HTERT RPE-1 (cell line): ENCODE measurements around the gene ARAP1.

Experiments
- in situ Hi-C: fragments of 300-500 bp; cut with MboI; formaldehyde crosslinking; loops from 4 replicates; pipeline ENCODE4 v1.14.3; 2020; ENCODE audit warnings: low sequenced_read_pairs

ARAP1 gene

DNA sequence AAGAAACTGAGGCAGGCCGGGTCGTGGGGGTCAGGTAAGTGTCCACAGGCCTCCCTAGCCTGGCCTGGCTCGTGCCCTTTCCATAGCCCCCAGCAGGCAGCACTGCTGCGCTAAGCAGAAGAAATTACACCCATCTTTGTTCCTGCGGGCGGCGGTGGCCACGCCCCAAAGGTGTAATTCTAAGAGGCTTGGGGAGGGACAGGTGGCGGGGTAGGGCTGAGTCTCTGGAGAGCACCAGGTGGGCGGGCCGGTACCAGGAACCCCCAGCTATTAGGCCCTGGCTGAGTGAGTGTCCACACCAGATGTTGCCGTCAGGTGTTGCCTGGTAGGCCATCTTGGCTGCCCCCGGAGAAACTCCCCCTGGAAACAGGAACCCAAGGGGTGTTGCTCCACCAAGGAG lies 12.3 kb upstream of the ARAP1 start:
- in situ Hi-C loops = no loop called here

DNA sequence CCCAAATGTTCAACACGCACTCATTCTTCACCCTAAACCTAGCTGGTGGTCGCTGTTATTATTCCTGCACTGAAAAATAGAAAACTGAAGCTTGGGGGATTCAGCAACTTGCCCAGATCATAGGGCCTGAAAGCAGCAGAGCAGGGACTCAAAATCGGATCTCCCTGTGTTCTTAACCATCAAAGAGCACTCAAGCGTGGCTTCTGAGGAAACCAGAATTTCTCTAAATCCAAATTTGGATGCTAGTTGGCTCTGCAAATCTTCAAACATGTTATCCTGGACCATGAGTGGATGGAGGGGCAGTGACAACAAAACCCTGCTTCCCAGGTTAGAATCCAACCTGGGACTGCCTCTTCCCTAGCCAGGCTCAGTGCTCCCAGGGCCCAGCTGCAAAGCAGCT lies 11.6 kb upstream of the ARAP1 start:
- in situ Hi-C loops = no loop called here

DNA sequence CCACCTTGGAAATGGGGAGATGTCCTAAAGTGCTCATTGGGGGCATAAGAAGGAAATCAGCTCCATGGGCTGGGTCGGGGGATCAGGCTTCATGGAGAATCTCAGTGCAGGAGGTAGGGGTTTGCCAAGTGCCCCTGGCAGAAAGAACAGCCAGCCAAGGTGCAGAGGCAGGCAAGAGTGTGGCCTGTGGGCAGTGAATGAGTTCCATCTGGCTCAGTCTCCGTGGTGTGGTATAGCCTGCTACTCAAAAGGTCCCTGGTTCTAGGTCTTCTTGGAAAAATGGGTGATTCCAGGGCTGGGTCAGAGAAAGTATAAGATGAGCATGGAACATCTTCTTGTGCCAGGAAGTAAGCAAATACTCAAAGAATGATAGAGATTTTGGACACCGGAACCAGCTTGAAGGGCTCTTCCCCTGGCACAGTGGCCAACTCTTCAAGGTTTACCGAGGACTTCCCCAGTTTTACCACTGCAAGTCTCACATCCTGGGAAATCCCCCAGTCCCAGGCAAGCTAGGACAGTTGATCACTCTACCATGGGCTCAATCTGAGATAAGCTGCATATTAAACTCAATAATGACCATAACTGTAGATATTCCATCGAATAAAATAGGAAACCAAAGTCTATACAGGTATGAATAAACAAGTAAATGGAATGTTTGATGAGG lies 10.6 kb upstream of the ARAP1 start:
- in situ Hi-C loops = no loop called here

DNA sequence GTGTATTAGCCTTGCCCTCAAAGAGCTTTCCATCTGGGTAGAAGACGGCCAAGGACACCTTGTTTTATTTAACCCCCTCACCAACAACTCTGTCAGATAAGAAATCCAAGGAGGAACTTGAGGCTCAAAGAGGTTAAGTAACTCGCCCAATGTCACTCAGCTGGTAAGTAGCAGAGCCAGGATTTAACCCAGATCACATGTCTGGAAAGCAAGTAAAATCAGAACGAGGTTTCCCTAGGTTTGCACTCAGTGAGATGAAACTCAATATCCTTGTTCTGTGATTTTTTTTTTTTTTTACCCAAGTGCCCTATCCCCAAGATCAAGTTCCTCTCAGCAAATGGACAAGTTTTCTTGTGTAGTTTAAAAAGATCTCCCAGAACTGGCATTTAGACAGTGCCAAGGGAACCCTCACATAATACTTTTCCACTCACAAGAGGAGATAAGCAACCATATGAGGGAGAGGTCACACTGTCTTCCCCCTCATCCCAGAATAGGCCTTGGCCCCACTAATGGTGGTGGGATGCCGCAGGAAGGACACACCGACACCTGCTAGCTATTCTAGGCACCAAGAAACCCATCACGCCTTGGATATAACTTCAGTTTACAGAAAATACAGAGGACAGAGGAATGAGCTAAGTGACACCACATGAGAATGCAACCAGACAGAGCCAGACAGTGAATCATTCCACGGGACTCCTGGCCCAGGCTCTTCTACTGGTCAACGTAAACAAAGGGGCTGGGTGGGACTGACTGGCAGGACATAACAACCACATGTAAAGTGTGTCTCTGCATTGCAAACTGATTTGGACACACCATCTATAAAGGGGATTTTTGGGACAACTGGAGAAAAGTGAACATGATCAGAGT lies 8.6 kb upstream of the ARAP1 start:
- in situ Hi-C loops = no loop called here

DNA sequence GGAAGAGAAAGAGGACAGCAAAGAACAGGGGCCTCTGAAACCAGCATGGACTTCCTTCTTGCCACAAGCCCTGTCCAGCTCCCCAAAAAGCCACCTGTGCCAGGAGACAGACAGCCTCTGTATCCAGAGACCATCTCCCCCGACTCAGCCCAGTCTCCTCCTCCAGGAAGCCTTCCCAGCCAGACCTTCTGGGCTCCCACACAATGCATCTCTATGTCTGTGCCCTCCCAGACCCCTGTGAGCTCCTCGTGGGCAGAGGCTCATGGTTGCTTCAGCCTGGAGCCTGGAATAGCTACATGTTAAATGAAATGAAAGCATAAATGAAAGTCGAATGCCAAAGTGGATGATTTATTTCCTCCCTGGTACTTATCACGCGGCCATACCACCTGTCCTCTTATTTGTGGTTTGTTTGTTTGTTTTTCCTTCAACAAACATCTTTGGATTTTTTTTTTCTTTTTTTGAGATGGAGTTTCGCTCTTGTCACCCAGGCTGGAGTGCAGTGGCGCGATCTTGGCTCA lies 7.3 kb upstream of the ARAP1 start:
- in situ Hi-C loops = no loop called here

DNA sequence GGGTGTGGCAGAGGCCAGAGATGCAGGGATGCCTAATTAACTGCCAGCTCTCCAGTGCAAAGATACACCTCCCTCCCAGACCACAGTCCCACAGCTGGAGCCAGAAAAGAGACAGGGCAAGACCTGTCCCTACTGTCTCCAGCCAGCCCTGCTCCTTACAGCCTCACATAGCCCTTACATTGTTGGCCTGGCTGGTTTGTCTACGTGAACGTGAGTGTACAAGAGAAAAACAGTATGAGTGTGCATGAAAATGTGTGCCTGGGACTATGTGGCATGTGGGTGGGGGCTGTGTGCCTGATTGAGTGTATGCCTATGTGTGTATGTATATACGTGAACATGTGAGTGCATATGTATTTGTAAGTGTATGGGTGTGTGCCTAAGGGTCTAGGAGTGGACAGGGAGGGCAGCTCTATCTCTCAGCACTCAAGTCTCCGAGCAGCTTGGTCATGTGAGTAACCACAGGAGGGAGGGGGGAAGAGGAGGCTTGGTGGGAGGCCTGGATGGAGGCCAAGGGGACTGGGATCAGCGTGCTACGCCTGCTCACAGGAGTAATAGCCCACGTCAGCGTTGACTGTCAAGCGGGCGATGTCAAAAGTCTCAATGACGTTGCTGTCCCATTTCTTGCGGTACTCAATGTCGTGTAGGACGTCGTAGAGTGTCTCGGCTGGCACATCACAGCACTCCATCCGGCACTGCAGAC lies 6.6 kb upstream of the ARAP1 start:
- in situ Hi-C loops = no loop called here

DNA sequence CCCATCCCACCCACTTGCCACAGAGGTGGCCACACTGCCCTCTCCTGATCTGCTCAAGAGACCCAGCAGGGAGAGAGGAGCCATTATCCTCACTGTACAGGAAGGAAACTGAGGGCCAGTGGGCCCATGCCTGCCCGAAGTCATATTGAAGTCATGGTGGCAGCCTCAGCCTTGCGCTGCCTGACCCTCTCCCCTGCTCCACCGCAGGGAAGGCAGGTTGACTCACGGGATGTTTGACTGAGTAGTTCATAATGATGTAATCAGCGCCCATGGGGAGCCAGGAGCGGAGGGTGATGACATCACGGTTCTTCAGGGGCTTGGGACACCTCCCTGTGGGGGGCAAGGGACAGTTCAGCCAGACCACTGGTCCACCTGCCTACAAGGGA lies 6.1 kb upstream of the ARAP1 start:
- in situ Hi-C loops = no loop called here

DNA sequence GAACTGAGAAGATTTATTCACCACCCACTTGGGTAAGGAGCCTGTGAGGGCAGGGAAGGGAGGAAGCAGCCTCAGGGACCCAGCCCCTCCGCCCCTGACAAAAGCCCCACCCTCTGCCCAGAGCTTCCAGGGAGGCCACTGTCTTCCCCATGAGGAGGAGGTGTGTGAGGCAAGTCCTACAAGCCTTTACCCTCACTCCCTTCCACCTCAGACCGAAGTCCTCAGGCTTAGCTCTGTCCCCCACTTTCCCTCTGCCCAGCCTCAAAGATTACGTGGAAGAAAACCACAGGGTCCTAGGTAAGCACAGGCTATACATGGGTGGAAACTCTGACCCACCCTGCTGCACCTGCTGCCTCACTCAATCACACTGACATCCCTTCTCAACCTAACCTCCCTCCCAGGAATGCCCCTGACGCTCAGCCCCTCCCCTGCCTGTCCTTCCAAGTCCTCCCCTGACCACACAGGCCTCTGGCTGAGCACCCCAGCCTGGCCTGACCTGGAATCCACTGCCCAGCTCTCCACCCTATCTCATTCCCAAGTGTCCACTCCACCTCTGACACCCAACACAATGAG lies 3.6 kb upstream of the ARAP1 start:
- in situ Hi-C loops = no loop called here

DNA sequence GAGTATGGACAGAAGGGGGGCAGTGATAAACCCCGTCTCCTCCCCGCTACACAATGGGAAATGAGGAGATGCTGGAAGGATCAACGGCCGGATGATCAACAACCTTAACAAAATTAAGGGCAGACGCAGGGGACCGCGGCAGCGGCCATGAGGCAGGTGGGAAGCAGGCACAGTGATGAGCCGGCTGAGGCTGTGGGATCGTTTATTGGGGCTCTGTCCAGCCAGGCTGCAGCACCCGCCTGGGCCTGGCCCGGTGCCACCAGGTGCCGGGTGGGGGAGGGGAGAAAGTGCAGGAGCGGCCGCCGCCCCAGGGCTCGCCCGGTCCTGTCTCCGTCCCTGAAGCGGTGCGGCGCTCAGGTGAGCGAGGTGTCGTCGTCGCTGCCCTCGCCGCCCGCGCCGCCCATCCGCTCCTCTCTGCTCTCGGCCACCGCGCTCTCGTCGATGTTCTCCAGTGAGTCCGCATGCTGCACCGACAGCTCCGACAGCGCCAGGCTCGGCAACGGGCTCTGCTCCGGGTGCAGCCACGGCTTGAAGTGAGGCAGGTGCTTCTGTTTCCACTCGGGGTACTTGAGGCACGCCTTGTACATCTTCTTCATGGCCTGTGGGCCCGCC lies 2.4 kb upstream of the ARAP1 start:
- in situ Hi-C loops = no loop called here

DNA sequence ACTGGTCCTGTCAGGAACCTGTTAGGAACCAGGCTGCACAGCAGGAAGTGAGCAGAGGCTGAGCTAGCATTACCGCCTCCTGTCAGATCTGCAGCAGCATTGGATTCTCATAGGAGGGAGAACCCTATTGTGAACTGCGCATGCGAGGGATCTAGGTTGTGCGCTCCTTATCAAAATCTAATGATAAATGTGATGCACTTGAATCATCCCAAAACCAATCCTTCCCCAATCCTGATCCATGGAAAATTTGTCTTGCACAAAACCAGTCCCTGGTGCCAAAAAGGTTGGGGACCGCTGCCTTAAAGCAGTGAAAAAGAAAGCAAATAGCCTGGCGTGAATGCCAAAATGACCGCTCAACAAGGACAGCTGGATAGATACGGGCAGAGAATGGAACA lies 1.9 kb upstream of the ARAP1 start:
- in situ Hi-C loops = no loop called here

DNA sequence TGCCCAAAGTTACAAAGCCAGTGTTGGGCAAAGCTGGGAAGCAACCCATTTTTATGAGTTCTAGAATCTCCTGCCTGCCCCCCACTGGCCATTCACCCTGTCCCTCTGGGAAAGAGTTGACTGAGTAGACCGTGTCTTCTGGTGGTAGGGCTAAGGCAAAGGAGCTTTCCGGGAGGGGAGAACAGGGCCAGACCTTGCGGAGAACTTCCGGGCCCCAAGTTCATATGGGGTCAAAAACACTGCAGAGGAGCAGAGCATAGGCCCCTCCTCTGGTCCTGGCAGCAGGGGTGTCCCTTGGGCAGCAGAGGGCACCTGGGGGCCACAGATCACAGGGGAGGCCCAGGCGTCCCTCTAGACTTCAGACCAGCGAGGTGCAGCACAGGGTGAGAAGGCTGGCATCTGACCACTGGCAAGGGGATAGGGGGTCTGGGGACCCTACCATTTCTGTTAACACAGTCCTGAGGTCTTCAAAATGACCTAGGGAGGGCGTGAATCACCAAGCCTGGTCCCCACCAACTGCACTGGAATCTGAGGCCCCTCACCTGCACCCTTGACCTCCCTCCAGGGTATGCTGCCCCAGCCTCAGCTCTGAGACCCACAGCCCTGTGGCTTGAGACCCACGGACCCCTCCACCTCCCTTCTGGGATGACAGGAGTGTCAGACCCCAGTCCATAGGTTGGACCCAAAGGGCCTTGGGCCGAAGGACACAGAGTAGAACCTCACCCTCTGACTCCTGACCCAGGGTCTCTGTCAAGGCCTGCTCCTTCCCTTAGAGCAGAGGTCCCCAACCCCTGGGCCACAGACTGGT lies 1.3 kb upstream of the ARAP1 start:
- in situ Hi-C loops = no loop called here

DNA sequence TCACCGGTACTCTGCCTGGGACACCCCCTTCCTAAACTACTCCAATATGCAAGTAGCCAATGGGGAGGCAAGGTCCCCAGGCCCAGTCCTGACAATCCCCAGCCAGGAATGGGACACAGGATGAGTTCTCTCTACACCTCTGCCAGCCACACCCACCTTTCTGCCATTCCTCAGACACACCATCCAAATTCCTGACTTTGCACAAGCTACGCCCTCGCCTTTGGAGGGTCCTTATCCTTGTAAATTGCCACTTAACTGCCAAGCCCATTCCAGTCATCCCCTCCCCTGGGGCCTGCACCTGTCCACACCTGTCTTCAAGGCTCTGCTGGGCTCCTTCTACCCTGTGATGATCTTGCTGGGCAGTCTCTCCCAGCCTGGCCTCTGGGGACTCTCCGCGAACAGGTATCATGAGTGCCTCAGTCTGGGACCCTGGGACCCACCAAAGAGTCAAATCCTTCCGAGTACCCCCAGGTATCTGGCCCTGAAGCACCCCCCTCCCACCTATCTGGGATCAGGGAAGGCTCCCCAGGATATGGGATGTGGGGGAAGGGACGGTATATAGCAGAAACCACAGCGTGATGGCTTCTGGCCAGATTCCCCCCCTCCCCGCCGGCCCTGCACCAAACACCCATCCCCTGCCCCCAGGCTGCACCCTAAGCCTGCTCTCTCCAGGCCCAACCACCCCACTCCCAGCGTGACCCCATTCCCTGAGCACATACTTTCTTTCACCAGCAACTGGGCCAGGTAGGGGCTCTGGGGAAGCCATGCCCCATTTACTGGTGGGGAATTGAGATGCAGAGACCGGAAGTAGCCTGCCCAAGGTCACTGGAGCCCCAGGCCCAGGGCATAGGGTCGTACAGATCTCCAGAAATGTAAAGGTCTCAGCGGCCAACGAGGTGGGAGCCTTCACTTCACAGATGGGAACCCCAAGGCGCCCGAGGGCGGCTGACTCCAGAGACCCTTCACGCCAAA lies 806 bp downstream of the ARAP1 start:
- in situ Hi-C loops = no loop called here

DNA sequence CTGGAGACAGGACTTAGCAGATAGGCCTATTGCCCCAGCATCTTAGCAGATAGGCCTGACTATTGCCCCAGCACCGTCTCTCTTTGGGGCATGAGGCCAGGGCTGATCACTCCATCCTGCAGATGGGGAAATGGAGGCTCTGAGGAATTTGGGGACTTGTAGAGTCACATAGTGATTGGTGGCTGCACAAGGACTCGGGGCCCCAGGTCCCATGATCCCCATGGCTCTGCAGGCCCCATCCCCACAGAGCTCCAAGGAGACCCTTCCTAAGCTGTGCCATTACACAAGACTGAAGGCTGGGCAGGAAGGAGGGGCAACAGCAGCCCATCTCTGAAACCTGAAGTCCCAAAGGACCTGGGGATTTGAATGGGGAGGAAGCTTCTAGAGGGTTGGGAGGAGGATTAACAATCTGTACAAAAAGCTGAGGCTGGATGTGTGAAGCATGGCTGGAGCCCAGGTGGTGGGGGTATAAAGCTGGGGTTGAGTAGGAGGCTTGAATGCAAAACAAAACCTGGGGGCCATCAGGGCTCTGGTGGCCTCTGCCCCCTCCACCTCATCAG lies 1.6 kb downstream of the ARAP1 start:
- in situ Hi-C loops = no loop called here

DNA sequence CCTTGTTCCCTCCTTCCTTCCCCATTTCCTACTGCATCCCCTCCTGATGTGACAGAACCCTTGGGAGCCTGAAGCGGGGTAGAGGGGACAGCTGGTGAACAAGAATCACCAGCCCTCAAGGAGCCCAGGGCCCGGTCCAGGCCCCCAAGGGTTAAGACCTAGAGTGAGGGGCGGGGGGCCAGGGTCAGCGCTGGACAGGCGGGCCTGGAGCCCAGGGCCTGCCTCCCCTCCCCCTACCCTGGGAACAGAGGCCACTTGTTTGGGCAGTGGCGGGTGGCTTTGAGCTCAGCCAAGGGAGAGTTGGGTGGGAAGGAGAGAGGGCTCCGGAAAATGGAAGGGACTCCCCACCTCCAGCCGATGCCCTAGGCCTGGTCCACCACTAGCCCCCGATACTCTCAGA lies 2.1 kb downstream of the ARAP1 start:
- in situ Hi-C loops = no loop called here

DNA sequence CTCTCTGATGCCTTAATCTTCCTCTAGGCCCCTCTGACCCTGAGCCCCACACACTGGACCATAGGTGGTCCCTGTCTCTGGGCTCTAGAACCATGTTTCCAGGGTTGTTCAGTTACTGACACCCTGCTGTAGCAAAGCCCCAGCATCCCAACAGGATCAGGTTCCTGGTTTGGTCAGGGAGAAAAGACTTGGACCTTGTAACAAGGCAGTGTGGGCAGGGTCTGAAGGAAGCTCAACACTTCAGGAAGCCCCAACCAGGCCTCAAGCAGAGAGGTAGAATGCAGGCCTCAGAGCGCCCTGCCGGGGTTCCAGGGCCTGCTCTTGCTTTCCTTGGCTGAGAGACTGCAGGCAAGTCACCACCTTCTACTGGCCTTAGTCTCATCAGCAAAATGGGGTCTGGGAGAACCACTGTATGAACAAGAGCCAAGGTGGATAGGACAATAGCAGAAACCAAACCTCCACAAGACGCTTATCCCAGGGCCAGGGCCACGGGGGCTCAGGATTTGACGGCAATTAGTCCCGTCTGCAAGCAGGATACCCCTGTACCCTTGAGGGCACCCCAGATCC lies 4.8 kb downstream of the ARAP1 start:
- in situ Hi-C loops = no loop called here

DNA sequence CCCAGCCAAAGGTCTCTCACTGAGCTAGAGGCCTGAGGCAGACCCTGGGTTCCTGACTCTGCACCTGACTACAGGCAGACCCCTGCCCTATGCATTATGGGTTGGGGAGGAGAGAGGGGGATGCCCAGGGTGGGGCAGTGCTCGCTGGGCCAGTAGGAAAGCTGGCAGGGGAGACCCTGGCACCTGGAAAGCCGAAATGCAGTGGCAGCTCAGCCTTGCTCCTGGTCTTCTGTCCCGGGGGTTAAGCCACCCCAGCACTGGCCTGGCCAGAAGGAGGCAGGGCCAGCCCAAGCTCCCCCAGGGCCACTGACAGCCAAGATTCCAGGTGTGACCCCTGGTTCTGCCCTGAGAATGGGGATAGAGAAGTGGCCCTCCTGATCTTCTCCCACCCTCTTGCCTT lies 5.4 kb downstream of the ARAP1 start:
- in situ Hi-C loops = no loop called here

DNA sequence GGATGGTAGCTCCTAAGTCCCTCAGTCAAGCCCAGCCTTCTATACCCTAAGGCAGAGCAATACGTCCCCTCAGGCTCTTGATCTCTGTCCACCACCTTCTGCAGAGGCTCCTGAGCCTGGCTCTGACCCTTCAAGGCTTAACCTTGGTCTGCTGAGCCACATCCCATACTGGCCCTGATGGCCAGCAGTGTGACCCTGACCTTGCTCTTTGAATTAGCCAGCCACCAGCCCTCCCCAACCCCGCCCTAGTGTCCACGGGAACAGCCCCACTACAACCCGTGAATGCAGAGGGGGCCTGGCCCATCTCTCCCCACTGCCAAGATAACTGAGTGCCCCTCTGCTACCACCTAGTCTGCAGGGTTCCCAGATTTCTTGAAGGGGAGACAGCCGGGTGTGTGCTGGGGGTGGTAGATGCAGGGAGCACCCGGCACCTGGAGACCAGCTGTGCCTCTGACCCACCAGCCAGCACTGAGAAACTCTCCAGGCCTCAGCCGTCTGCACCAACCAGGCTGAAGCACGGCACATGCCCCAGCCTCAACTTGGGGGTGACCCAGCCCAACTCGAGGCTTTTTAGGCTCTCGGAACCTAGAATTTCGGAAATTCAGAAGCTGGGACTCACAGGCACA lies 6.2 kb downstream of the ARAP1 start:
- in situ Hi-C loops = no loop called here

DNA sequence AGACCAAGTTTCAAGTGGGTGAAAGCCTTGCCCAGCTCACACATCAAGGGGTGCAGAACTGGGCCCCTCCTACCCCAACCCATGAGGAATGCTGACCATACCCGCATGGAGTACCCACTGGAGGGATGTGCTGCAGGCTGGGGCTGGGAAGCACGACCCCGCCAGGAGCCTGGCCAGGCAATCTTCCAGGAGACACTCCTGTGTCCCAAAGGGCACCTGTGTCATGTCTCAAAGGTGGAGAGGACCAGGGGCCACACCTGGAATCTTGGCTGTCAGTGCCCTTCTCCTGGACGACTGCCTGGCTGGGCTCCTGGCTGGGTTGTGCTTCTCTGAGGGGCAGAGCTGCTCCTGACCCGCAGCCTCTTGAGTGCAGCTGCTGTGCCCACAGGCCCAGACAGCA lies 6.7 kb downstream of the ARAP1 start:
- in situ Hi-C loops = no loop called here
